SK-N-SH treated with all-trans-retinoic acid at 6 μM for 48 hours (cell line): ENCODE measurements around the gene DYNLRB1.

Experiments
- CREB5 ChIP-seq: fragments of 250-450 bp; sonication (Bioruptor Pico); IDR thresholded peaks from 2 replicates; pipeline ENCODE4 v1.5.1; 2020; ENCODE audit warnings: low read depth, mild to moderate bottlenecking, moderate library complexity
- CSDC2 ChIP-seq: fragments of 250-450 bp; sonication (Bioruptor Pico); IDR thresholded peaks from 2 replicates; pipeline ENCODE4 v1.5.0; 2020; ENCODE audit warnings: mild to moderate bottlenecking, moderate library complexity
- ESRRG ChIP-seq: fragments of 250-450 bp; sonication (Bioruptor Pico); IDR thresholded peaks from 2 replicates; pipeline ENCODE4 v1.6.1; 2021; ENCODE audit warnings: mild to moderate bottlenecking
- TCF4 ChIP-seq: fragments of 250-450 bp; sonication (Bioruptor Pico); IDR thresholded peaks from 2 replicates; pipeline ENCODE4 v1.8.0; 2021; ENCODE audit warnings: mild to moderate bottlenecking, moderate library complexity, borderline replicate concordance
- ZFP3 ChIP-seq: fragments of 250-450 bp; sonication (Bioruptor Pico); IDR thresholded peaks from 2 replicates; pipeline ENCODE4 v1.5.0; 2020; ENCODE audit warnings: mild to moderate bottlenecking, moderate library complexity
- ZFP30 ChIP-seq: fragments of 450-650 bp; formaldehyde crosslinking; IDR thresholded peaks from 2 replicates; pipeline ENCODE4 v1.5.0; 2022; ENCODE audit warnings: mild to moderate bottlenecking, moderate library complexity

GRCh38 chr20:34570859-34571306 is 54.7 kb downstream of the DYNLRB1 start:
- no peak for TF ChIP-seq TCF4 (CRISPR knock-in tag)
- TF ChIP-seq ZFP3 (CRISPR knock-in tag): no peak
- TF ChIP-seq CREB5 (CRISPR knock-in tag): no peak
- TF ChIP-seq CSDC2: no peak
- TF ChIP-seq ZFP30: no peak
- no peak for TF ChIP-seq ESRRG (CRISPR knock-in tag)
